H1 (cell line): ENCODE data around the gene RNF183. TPM values are rescaled to one million over a fixed set of nuclear protein-coding genes. Genes with fewer than 3 reads are reported as not detected.

Experiments
- CTCF ChIA-PET: fragments of 300-600 bp; sonication (Branson Sonifier 250); formaldehyde crosslinking; loops from one replicate; lab custom pipeline; 2021; ENCODE audit not compliant: partially characterized antibody; lab: Charles Lee
- POLR2A ChIA-PET: fragments of 300-600 bp; sonication (Branson Sonifier 250); formaldehyde crosslinking; loops from one replicate; lab custom pipeline; 2021; ENCODE audit warnings: inconsistent platforms; ENCODE audit not compliant: partially characterized antibody; lab: Charles Lee
- DNase-seq, 2 experiments: peaks; one replicate each; pipeline versions ENCODE4 v3.0.0 to v3.0.0-alpha.2; 2010 to 2022; ENCODE audit warnings: low spot score in 2 of 2, low read depth in 1 of 2, mixed read lengths in 1 of 2
- FAIRE-seq: peaks from 2 replicates; lab custom pipeline; 2011; peaks lifted over from hg19 to GRCh38; lab: Jason Lieb, UNC
- H2AFZ ChIP-seq: 2 replicates; pipeline ENCODE4 v1.8.1; 2012; ENCODE audit warnings: low read length, inconsistent platforms
- H2AK5ac ChIP-seq: 2 replicates; pipeline ENCODE4 v1.6.1; 2013; ENCODE audit warnings: low read depth, low read length
- H2BK120ac ChIP-seq: replicated peaks from 2 replicates; pipeline ENCODE3; 2013; ENCODE audit warnings: low read depth, low read length, inconsistent platforms
- H2BK12ac ChIP-seq: 2 replicates; pipeline ENCODE4 v1.6.1; 2013; ENCODE audit warnings: low read depth, low read length
- H2BK15ac ChIP-seq: 2 replicates; pipeline ENCODE4 v1.6.1; 2013; ENCODE audit warnings: low read length
- H2BK20ac ChIP-seq: 2 replicates; pipeline ENCODE4 v1.6.1; 2013; ENCODE audit warnings: low read length
- H2BK5ac ChIP-seq: 2 replicates; pipeline ENCODE4 v1.6.1; 2013; ENCODE audit warnings: low read depth, low read length
- H3K14ac ChIP-seq: 2 replicates; pipeline ENCODE4 v1.6.1; 2013; ENCODE audit warnings: inconsistent platforms; ENCODE audit not compliant: insufficient read length
- H3K18ac ChIP-seq: 2 replicates; pipeline ENCODE4 v1.6.1; 2013; ENCODE audit warnings: low read length; ENCODE audit errors: extremely low read depth
- H3K23ac ChIP-seq: 2 replicates; pipeline ENCODE4 v1.6.1; 2013; ENCODE audit warnings: inconsistent platforms; ENCODE audit not compliant: insufficient read length
- H3K23me2 ChIP-seq: 2 replicates; pipeline ENCODE4 v1.6.1; 2013; ENCODE audit warnings: low read depth, low read length
- H3K27ac ChIP-seq: 2 replicates; pipeline ENCODE4 v1.6.1; 2011; ENCODE audit warnings: low read depth, low read length, inconsistent platforms
- H3K27me3 ChIP-seq, 4 experiments: replicated peaks in 1 of 4; 1 replicate in 1 of 4; 2 replicates in 3 of 4; pipeline versions ENCODE4 v1.6.1 to v1.8.1; 2011 to 2013; ENCODE audit warnings: low read length in 3 of 4, mild to moderate bottlenecking in 3 of 4, inconsistent platforms in 2 of 4, mixed read lengths in 2 of 4, moderate library complexity in 1 of 4; ENCODE audit not compliant: control insufficient read depth in 3 of 4, insufficient read depth in 3 of 4; ENCODE audit errors: extremely low read depth in 1 of 4
- H3K36me3 ChIP-seq, 4 experiments: 2 replicates each; pipeline versions ENCODE4 v1.6.1 to v1.8.1; 2011 to 2013; ENCODE audit warnings: mild to moderate bottlenecking in 4 of 4, low read length in 3 of 4, moderate library complexity in 2 of 4, control low read depth in 1 of 4, inconsistent platforms in 1 of 4; ENCODE audit not compliant: insufficient read depth in 4 of 4, control insufficient read depth in 2 of 4
- H3K4ac ChIP-seq: replicated peaks from 2 replicates; pipeline ENCODE3; 2013; ENCODE audit warnings: low read length, low read depth, mixed read lengths, inconsistent platforms; ENCODE audit not compliant: insufficient read length
- H3K4me1 ChIP-seq, 4 experiments: replicated peaks in 1 of 4; 1 replicate in 1 of 4; 2 replicates in 3 of 4; pipeline versions ENCODE4 v1.6.1 to v1.8.1; 2011 to 2013; ENCODE audit warnings: low read length in 3 of 4, inconsistent platforms in 2 of 4, mixed read lengths in 1 of 4; ENCODE audit not compliant: insufficient read depth in 4 of 4, control insufficient read depth in 3 of 4
- H3K4me2 ChIP-seq, 2 experiments: 2 replicates each; pipeline versions ENCODE4 v1.6.1 to v1.8.1; 2011 to 2013; ENCODE audit warnings: low read depth in 2 of 2, low read length in 2 of 2, control low read depth in 1 of 2, inconsistent platforms in 1 of 2, mild to moderate bottlenecking in 1 of 2; ENCODE audit not compliant: insufficient read depth in 1 of 2
- H3K4me3 ChIP-seq, 4 experiments: fragments of 200-600, 300-600 bp in 1 of 4; sonication (generic), shearing (Covaris generic), sonication (Bioruptor Twin) in 1 of 4; 2 replicates each; pipeline versions ENCODE4 v1.5.1 to v1.8.1; 2011 to 2016; ENCODE audit warnings: low read length in 4 of 4, low read depth in 3 of 4, control low read depth in 2 of 4, inconsistent platforms in 2 of 4, mild to moderate bottlenecking in 2 of 4, mixed read lengths in 1 of 4, moderate library complexity in 1 of 4; ENCODE audit not compliant: insufficient read depth in 2 of 4; ENCODE audit errors: extremely low read depth in 1 of 4
- H3K56ac ChIP-seq: replicated peaks from 2 replicates; pipeline ENCODE3; 2013; ENCODE audit warnings: low read depth, mild to moderate bottlenecking, mixed read lengths, low read length, inconsistent platforms; ENCODE audit not compliant: insufficient read length
- H3K79me1 ChIP-seq: 2 replicates; pipeline ENCODE4 v1.6.1; 2013; ENCODE audit warnings: low read depth, low read length, control low read depth
- H3K79me2 ChIP-seq, 2 experiments: 2 replicates each; pipeline versions ENCODE4 v1.6.1 to v1.8.1; 2012 to 2013; ENCODE audit warnings: low read length in 2 of 2, mild to moderate bottlenecking in 2 of 2, inconsistent platforms in 1 of 2; ENCODE audit not compliant: insufficient read depth in 2 of 2, control insufficient read depth in 1 of 2
- H3K9ac ChIP-seq, 4 experiments: replicated peaks in 1 of 4; 1 replicate in 1 of 4; 2 replicates in 3 of 4; pipeline versions ENCODE4 v1.6.1 to v1.8.1; 2011 to 2013; ENCODE audit warnings: low read depth in 3 of 4, low read length in 3 of 4, control low read depth in 2 of 4, mild to moderate bottlenecking in 2 of 4, moderate library complexity in 2 of 4, inconsistent platforms in 1 of 4; ENCODE audit errors: extremely low read depth in 1 of 4
- H3K9me3 ChIP-seq, 2 experiments: 2 replicates each; pipeline versions ENCODE4 v1.6.1 to v1.8.1; 2012 to 2013; ENCODE audit warnings: mild to moderate bottlenecking in 2 of 2, moderate library complexity in 2 of 2, control low read depth in 1 of 2, inconsistent platforms in 1 of 2, low read depth in 1 of 2, low read length in 1 of 2, mixed read lengths in 1 of 2; ENCODE audit not compliant: insufficient read depth in 2 of 2
- H4K20me1 ChIP-seq, 2 experiments: replicated peaks in 1 of 2; 2 replicates each; pipeline versions ENCODE3 to v1.8.1; 2011 to 2013; ENCODE audit warnings: inconsistent platforms in 2 of 2, low read length in 2 of 2, mild to moderate bottlenecking in 1 of 2; ENCODE audit not compliant: insufficient read depth in 2 of 2, control insufficient read depth in 1 of 2
- H4K5ac ChIP-seq: 2 replicates; pipeline ENCODE4 v1.6.1; 2013; ENCODE audit warnings: low read length, low read depth, mixed read lengths, inconsistent platforms; ENCODE audit not compliant: insufficient read length
- H4K8ac ChIP-seq: 2 replicates; pipeline ENCODE4 v1.8.0; 2013; ENCODE audit warnings: mild to moderate bottlenecking, moderate library complexity, low read length, inconsistent platforms; ENCODE audit not compliant: insufficient read depth; ENCODE audit errors: extremely low read depth
- H4K91ac ChIP-seq: replicated peaks from 2 replicates; pipeline ENCODE3; 2013; ENCODE audit warnings: low read length, mixed read lengths, inconsistent platforms; ENCODE audit not compliant: insufficient read length
- ASH2L ChIP-seq: fragments of 200-600, 300-600 bp; sonication (generic); IDR thresholded peaks from one replicate; pipeline ENCODE4 v1.7.1; 2017; ENCODE audit warnings: low read length
- ATF2 ChIP-seq: IDR thresholded peaks from 2 replicates; pipeline ENCODE4 v1.6.1; 2012; ENCODE audit warnings: low read length, inconsistent platforms
- CBX5 ChIP-seq: fragments of 300-800, 300-1000 bp; sonication (generic); IDR thresholded peaks from 2 replicates; pipeline ENCODE4 v1.7.1; 2016; ENCODE audit warnings: antibody characterized with exemption, low read length, low read depth
- CEBPB ChIP-seq: IDR thresholded peaks from 2 replicates; pipeline ENCODE4 v1.6.1; 2012; ENCODE audit warnings: low read depth, low read length
- ZNF274 ChIP-seq: IDR thresholded peaks from 2 replicates; pipeline ENCODE4 v1.7.0; 2012; ENCODE audit warnings: low read length, borderline replicate concordance; ENCODE audit errors: extremely low read depth
- WGBS, 2 experiments: shearing (Covaris generic) in 1 of 2; methylation state at CpG; one replicate each; pipeline versions ENCODE4 v1.1.6 to v1.1.7; 2013 to 2015; ENCODE audit warnings: low lambda C conversion rate in 2 of 2, mixed read lengths in 2 of 2, inconsistent platforms in 1 of 2, low coverage in 1 of 2, missing lambda C conversion rate in 1 of 2; ENCODE audit not compliant: insufficient replicate concordance in 2 of 2, insufficient coverage in 1 of 2, insufficient read length in 1 of 2; ENCODE audit errors: extremely low coverage in 1 of 2, missing lambda C conversion rate in 1 of 2; 5-methylcytosine and 5-hydroxymethylcytosine counted together
- polyA plus RNA-seq, 7 experiments: library from polyadenylated mRNA; depleted of rRNA in 3 of 7; stranded (reverse) in 5 of 7; unstranded in 2 of 7; fragments of >200 nt in 5 of 7; fragments of 200-250 nt in 2 of 7; gene quantifications; 1 replicate in 5 of 7; 2 replicates in 1 of 7; 4 replicates in 1 of 7; pipeline versions ENCODE4 v1.2.1 to v1.2.3, GENCODE V29; 2011 to 2013; ENCODE audit warnings: missing spikeins in 2 of 7, mixed read lengths in 2 of 7
- total RNA-seq: library from RNA; stranded (reverse); fragmentation: NEBNext Ultra II Directional; extraction: Animal tissue kit (Norgen Biotek cat#: 25700); gene quantifications from 2 replicates; pipeline ENCODE4 v1.2.1, GENCODE V29; 2021

Gene RNF183
- total and polyA plus RNA-seq, 2 of the 8 experiments (the other 6 are each of a cell fraction or from before 2014, with no cell fraction given): 0.15 TPM; not detected in 1

GRCh38 chr9:113313261-113313660 is 10.1 kb upstream of the RNF183 start:
- H4K8ac ChIP-seq: no peak overlapping the region
- no peak overlapping the region for H4K5ac ChIP-seq
- no peak overlapping the region for H2AFZ ChIP-seq
- H2BK20ac ChIP-seq: no peak overlapping the region
- no peak overlapping the region for H3K27ac ChIP-seq
- TF ChIP-seq CEBPB (no peak), ZNF274 (no peak), CBX5 (no peak), ASH2L (no peak), ATF2 (no peak)
- WGBS, 2 experiments: 81% methylated on average over 5 of the region's 5 CpGs; no CpG with 5 or more reads in 1 of the 2 experiments
- no peaks in the 10 kb centered on the region for H3K79me1 ChIP-seq
- no peak overlapping the region for H3K4ac ChIP-seq
- H3K27me3 ChIP-seq: no peaks in the 10 kb centered on the region
- H4K20me1 ChIP-seq: no peaks in the 10 kb centered on the region
- no peaks in the 10 kb centered on the region for H3K36me3 ChIP-seq
- H3K9me3 ChIP-seq: no peaks in the 10 kb centered on the region
- H2BK120ac ChIP-seq: no peak overlapping the region
- H3K18ac ChIP-seq: no peak overlapping the region
- H3K4me2 ChIP-seq: no peak overlapping the region
- H2BK12ac ChIP-seq: no peak overlapping the region
- DNase-seq (no peak), FAIRE-seq (no peak)
- POLR2A ChIA-PET: no interaction called here
- no peak overlapping the region for H3K9ac ChIP-seq
- no peaks in the 10 kb centered on the region for H3K4me1 ChIP-seq
- H2AK5ac ChIP-seq: no peak overlapping the region
- no peak overlapping the region for H3K56ac ChIP-seq
- H3K23ac ChIP-seq: no peak overlapping the region
- H3K4me3 ChIP-seq: no peak overlapping the region
- CTCF ChIA-PET: interaction anchor here (0.5 to 1.5 kb wide), 5 partner anchors 13 to 42 kb away, joined by 3 read pairs; no protein-coding TSS in a partner anchor
- H2BK15ac ChIP-seq: no peak overlapping the region
- no peak overlapping the region for H2BK5ac ChIP-seq
- no peaks in the 10 kb centered on the region for H3K23me2 ChIP-seq
- no peak overlapping the region for H4K91ac ChIP-seq
- no peaks in the 10 kb centered on the region for H3K79me2 ChIP-seq
- H3K14ac ChIP-seq: no peak overlapping the region
